ENCODE results near the gene ECI1.
"Not testable (repeated sequence)": the region's sequence is repeated elsewhere in the genome, so short reads cannot be mapped to it uniquely, and the experiment has no call there.

The ECI1 gene

GRCh38 chr16:2243031-2243528 is 8.3 kb downstream of the ECI1 start:
- no peak for TF ChIP-seq CTCF (IDR thresholded peaks at IDR 0.05; ENCODE audit: insufficient read depth, low read length, poor library complexity, severe bottlenecking)
- H3K27me3 ChIP-seq (replicated peaks; ENCODE audit: control insufficient read depth, insufficient read depth, low read length): no peaks in the 10 kb centered on the region
- no peak for DNase-seq (ENCODE audit: extremely low read depth, insufficient read length)
- H3K36me3 ChIP-seq (ENCODE audit: control insufficient read depth, insufficient read depth, low read length): peaks cover 28% of the 10 kb centered on the region
- H3K4me3 ChIP-seq (replicated peaks; ENCODE audit: low read depth, low read length): no peak overlapping the region

- no peak for TF ChIP-seq CTCF (IDR thresholded peaks at IDR 0.05; ENCODE audit: insufficient read depth, low read length, poor library complexity, severe bottlenecking)
- Histone ChIP-seq H3K27me3 (replicated peaks; ENCODE audit: control insufficient read depth, insufficient read depth, low read length) (no peaks in the 10 kb centered on the region), H3K4me3 (replicated peaks; ENCODE audit: low read depth, low read length) (no peak overlapping the region), H3K36me3 (ENCODE audit: control insufficient read depth, insufficient read depth, low read length) (peaks cover 28% of the 10 kb centered on the region)
- DNase-seq (ENCODE audit: extremely low read depth, insufficient read length): no peak
These were observed 8.8 kb downstream of the ECI1 start for GRCh38 chr16:2242598-2242997.

- not testable (repeated sequence) for H3K4me3 ChIP-seq (replicated peaks; ENCODE audit: low read depth, low read length); DNase-seq (ENCODE audit: extremely low read depth, insufficient read length); H3K27me3 ChIP-seq (replicated peaks; ENCODE audit: control insufficient read depth, insufficient read depth, low read length)
- peaks cover 19% of the 10 kb centered on the region for H3K36me3 ChIP-seq (ENCODE audit: control insufficient read depth, insufficient read depth, low read length)
These were observed 11.1 kb downstream of the ECI1 start for GRCh38 chr16:2240331-2240730.

- no peak for TF ChIP-seq CTCF (IDR thresholded peaks at IDR 0.05; ENCODE audit: insufficient read depth, low read length, poor library complexity, severe bottlenecking)
- Histone ChIP-seq H3K4me3 (replicated peaks; ENCODE audit: low read depth, low read length) (no peak overlapping the region), H3K36me3 (ENCODE audit: control insufficient read depth, insufficient read depth, low read length) (peaks cover 23% of the 10 kb centered on the region), H3K27me3 (replicated peaks; ENCODE audit: control insufficient read depth, insufficient read depth, low read length) (no peaks in the 10 kb centered on the region)
- no peak for DNase-seq (ENCODE audit: extremely low read depth, insufficient read length)
These were observed 12.3 kb downstream of the ECI1 start for GRCh38 chr16:2238838-2239675.

- TF ChIP-seq CTCF (IDR thresholded peaks at IDR 0.05; ENCODE audit: insufficient read depth, low read length, poor library complexity, severe bottlenecking): no peak
- no peak for DNase-seq (ENCODE audit: extremely low read depth, insufficient read length)
- Histone ChIP-seq H3K4me3 (replicated peaks; ENCODE audit: low read depth, low read length) (no peak overlapping the region), H3K27me3 (replicated peaks; ENCODE audit: control insufficient read depth, insufficient read depth, low read length) (no peaks in the 10 kb centered on the region), H3K36me3 (ENCODE audit: control insufficient read depth, insufficient read depth, low read length) (peaks cover 22% of the 10 kb centered on the region)
These were observed 13.1 kb downstream of the ECI1 start for GRCh38 chr16:2238150-2238837.

GRCh38 chr16:2237493-2238149 is 13.8 kb downstream of the ECI1 start:
- Histone ChIP-seq H3K36me3 (ENCODE audit: control insufficient read depth, insufficient read depth, low read length) (peaks cover 20% of the 10 kb centered on the region), H3K4me3 (replicated peaks; ENCODE audit: low read depth, low read length) (no peak overlapping the region), H3K27me3 (replicated peaks; ENCODE audit: control insufficient read depth, insufficient read depth, low read length) (no peaks in the 10 kb centered on the region)
- peak; percentile 26 for DNase-seq (ENCODE audit: extremely low read depth, insufficient read length)
- TF ChIP-seq CTCF (IDR thresholded peaks at IDR 0.05; ENCODE audit: insufficient read depth, low read length, poor library complexity, severe bottlenecking): no peak
